ENCODE measurements around the gene LRRC2.
"Not testable (repeated sequence)": the region's sequence is repeated elsewhere in the genome, so short reads cannot be mapped to it uniquely, and the experiment has no call there.

LRRC2 gene

DNA sequence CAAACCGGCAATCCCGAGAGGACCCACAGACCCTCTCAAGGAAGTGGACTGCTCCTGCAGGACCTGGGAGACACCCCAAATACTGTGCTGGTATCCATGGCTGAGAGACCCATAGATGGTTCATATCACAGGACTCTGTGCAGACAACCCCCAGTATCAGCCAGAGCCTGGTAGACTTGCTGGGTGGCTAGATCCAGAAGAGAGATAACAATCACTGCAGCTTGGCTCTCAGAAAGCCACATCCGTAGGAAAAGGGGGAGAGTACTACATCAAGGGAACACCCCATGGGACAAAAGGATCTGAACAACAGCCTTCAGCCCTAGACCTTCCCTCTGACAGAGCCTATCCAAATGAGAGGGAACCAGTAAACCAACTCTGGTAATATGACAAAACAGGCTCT is 21.2 kb upstream of the LRRC2 start:
- not testable (repeated sequence) for H3K4me1 ChIP-seq (ENCODE audit: control insufficient read depth, insufficient read depth, low read depth, low read length); H2AK5ac ChIP-seq (ENCODE audit: low read length, severe bottlenecking); H3K4me2 ChIP-seq (ENCODE audit: low read length, poor library complexity, severe bottlenecking); H3K27ac ChIP-seq (ENCODE audit: low read length, poor library complexity, severe bottlenecking); H3K18ac ChIP-seq (ENCODE audit: low read depth in 1 of 2, low read length in 2 of 2); H3K14ac ChIP-seq (ENCODE audit: low read length in 2 of 2); H3K4ac ChIP-seq (ENCODE audit: low read depth in 1 of 2, low read length in 2 of 2); H3K79me1 ChIP-seq (replicated peaks; ENCODE audit: low read length, poor library complexity, severe bottlenecking); H2AFZ ChIP-seq (ENCODE audit: low read depth, low read length); H4K8ac ChIP-seq (ENCODE audit: low read length); H3K4me3 ChIP-seq (ENCODE audit: insufficient read depth in 1 of 2, low read depth in 1 of 2, low read length in 2 of 2); DNase-seq; H3K9me3 ChIP-seq (ENCODE audit: control insufficient read depth, low read length); H3K27me3 ChIP-seq (ENCODE audit: control insufficient read depth in 1 of 2, insufficient read depth in 1 of 2, low read length in 2 of 2); H2BK15ac ChIP-seq (ENCODE audit: low read depth, poor library complexity, severe bottlenecking); H4K91ac ChIP-seq (ENCODE audit: low read length); H3K23ac ChIP-seq (ENCODE audit: low read length in 2 of 2); H3K36me3 ChIP-seq (ENCODE audit: control insufficient read depth in 1 of 2, insufficient read depth in 2 of 2, low read depth in 1 of 2, low read length in 2 of 2); H2BK5ac ChIP-seq (ENCODE audit: low read depth, low read length, poor library complexity, severe bottlenecking); H2BK12ac ChIP-seq (ENCODE audit: low read length in 2 of 2); H2BK120ac ChIP-seq (ENCODE audit: low read depth, low read length); H3K9ac ChIP-seq (ENCODE audit: low read length)
- WGBS, result 75% methylated on average over 3 of the region's 3 CpGs

DNA sequence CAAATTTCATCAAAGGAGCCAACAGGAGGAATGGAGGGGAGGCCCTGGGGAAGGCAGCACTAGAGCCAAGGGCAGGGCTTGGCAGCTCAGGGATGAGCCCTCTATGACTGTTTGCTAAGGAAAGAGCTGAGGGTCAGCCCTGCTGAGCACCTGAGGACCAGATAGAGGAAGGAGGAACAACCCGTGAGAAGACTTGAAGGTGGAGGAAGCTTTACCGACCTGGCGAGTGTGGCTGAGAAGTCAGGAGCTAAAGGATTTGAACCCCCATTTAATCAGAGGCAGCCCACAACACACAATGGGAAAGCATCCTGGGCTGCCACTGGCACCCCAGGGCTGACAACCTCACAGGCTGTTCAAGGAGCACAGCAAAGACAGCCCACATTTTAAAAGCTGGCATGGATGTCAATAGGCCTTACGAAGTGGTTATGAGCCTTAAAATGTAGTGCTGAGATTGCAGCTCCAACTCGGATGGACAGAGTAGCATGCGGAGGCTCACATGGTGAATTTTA is 20.7 kb upstream of the LRRC2 start:
- Histone ChIP-seq H2AK5ac (ENCODE audit: low read length, severe bottlenecking) (peak overlapping the region; percentile 35), H3K23ac (ENCODE audit: low read length in 2 of 2) (no peak overlapping the region)

DNA sequence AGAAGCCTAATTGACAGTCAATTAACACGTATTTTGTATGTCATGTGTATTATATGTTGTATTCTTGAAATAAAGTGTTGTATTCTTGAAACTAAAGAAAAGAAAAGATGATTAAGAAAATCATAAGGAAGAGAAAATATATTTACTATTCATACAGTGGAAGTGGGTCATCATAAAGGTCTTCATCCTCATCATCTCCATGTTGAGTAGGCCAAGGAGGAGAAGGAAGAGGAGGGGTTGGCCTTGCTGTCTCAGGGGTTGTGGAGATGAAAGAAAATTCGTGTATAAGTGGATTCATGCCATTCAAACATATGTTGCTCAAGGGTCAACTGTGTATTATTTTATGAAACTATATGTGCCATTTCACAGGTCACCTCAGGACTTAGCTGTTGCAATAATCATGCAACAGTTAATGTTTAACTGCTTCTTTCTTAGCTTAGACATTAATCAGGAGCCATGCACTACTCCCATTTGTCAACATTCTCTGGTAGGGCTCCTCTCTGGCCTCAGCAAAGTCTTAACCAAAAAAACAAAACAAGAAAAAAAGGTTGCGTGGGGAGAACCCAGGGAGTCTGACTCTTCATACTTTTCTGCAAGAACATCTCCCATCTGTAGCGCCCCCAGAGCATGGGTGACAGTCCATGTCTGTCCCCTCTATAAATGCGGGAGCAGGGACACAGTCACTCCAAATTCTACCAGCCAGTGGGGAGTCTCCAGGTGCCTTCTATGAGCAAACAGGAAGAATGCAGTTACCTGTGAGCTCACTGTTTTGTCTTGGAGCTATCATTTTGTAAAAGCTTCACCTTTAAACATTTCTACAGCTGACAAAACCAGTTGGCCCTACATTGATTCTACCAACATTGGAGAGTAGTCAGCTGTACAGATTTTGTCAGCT is 19.9 kb upstream of the LRRC2 start:
- H4K91ac ChIP-seq (ENCODE audit: low read length), result no peak overlapping the region
- no peaks in the 10 kb centered on the region for H3K36me3 ChIP-seq (ENCODE audit: control insufficient read depth in 1 of 2, insufficient read depth in 2 of 2, low read depth in 1 of 2, low read length in 2 of 2)
- no peak overlapping the region for H3K4ac ChIP-seq (ENCODE audit: low read depth in 1 of 2, low read length in 2 of 2)
- H4K8ac ChIP-seq (ENCODE audit: low read length), result no peak overlapping the region
- no peak overlapping the region for H2AK5ac ChIP-seq (ENCODE audit: low read length, severe bottlenecking)
- no peak overlapping the region for H3K14ac ChIP-seq (ENCODE audit: low read length in 2 of 2)
- H3K79me1 ChIP-seq (replicated peaks; ENCODE audit: low read length, poor library complexity, severe bottlenecking), result no peaks in the 10 kb centered on the region
- H2AFZ ChIP-seq (ENCODE audit: low read depth, low read length), result no peak overlapping the region
- H2BK12ac ChIP-seq (ENCODE audit: low read length in 2 of 2), result no peak overlapping the region
- no peak overlapping the region for H3K27ac ChIP-seq (ENCODE audit: low read length, poor library complexity, severe bottlenecking)
- no peak overlapping the region for H3K9ac ChIP-seq (ENCODE audit: low read length)
- WGBS, result 88% methylated on average over 4 of the region's 5 CpGs
- H2BK15ac ChIP-seq (ENCODE audit: low read depth, poor library complexity, severe bottlenecking), result no peak overlapping the region
- no peak for DNase-seq
- peak overlapping the region; percentile 25 for H3K4me2 ChIP-seq (ENCODE audit: low read length, poor library complexity, severe bottlenecking)
- H3K4me1 ChIP-seq (ENCODE audit: control insufficient read depth, insufficient read depth, low read depth, low read length), result peaks cover 6% of the 10 kb centered on the region
- H3K27me3 ChIP-seq (ENCODE audit: control insufficient read depth in 1 of 2, insufficient read depth in 1 of 2, low read length in 2 of 2), result peaks cover 0 to 3% of the 10 kb centered on the region in 2 experiments
- no peak overlapping the region for H3K23ac ChIP-seq (ENCODE audit: low read length in 2 of 2)
- H3K18ac ChIP-seq (ENCODE audit: low read depth in 1 of 2, low read length in 2 of 2), result no peak overlapping the region
- H3K9me3 ChIP-seq (ENCODE audit: control insufficient read depth, low read length), result no peaks in the 10 kb centered on the region
- H2BK5ac ChIP-seq (ENCODE audit: low read depth, low read length, poor library complexity, severe bottlenecking), result no peak overlapping the region
- H3K4me3 ChIP-seq (ENCODE audit: insufficient read depth in 1 of 2, low read depth in 1 of 2, low read length in 2 of 2), result no peak overlapping the region
- no peak overlapping the region for H2BK120ac ChIP-seq (ENCODE audit: low read depth, low read length)

More for the DNA sequence above, 20.7 kb upstream of the LRRC2 start:
- Histone ChIP-seq H2AFZ (ENCODE audit: low read depth, low read length) (no peak overlapping the region), H3K4ac (ENCODE audit: low read depth in 1 of 2, low read length in 2 of 2) (no peak overlapping the region), H2BK5ac (ENCODE audit: low read depth, low read length, poor library complexity, severe bottlenecking) (no peak overlapping the region), H3K4me3 (ENCODE audit: insufficient read depth in 1 of 2, low read depth in 1 of 2, low read length in 2 of 2) (no peak overlapping the region), H3K79me1 (replicated peaks; ENCODE audit: low read length, poor library complexity, severe bottlenecking) (no peaks in the 10 kb centered on the region), H2BK12ac (ENCODE audit: low read length in 2 of 2) (no peak overlapping the region), H4K8ac (ENCODE audit: low read length) (no peak overlapping the region), H4K91ac (ENCODE audit: low read length) (no peak overlapping the region), H3K14ac (ENCODE audit: low read length in 2 of 2) (no peak overlapping the region), H3K36me3 (ENCODE audit: control insufficient read depth in 1 of 2, insufficient read depth in 2 of 2, low read depth in 1 of 2, low read length in 2 of 2) (no peaks in the 10 kb centered on the region), H3K27me3 (ENCODE audit: control insufficient read depth in 1 of 2, insufficient read depth in 1 of 2, low read length in 2 of 2) (peaks cover 0 to 3% of the 10 kb centered on the region in 2 experiments), H2BK120ac (ENCODE audit: low read depth, low read length) (no peak overlapping the region), H2BK15ac (ENCODE audit: low read depth, poor library complexity, severe bottlenecking) (no peak overlapping the region), H3K9me3 (ENCODE audit: control insufficient read depth, low read length) (no peaks in the 10 kb centered on the region), H3K9ac (ENCODE audit: low read length) (no peak overlapping the region), H3K4me2 (ENCODE audit: low read length, poor library complexity, severe bottlenecking) (no peak overlapping the region), H3K4me1 (ENCODE audit: control insufficient read depth, insufficient read depth, low read depth, low read length) (peaks cover 6% of the 10 kb centered on the region), H3K27ac (ENCODE audit: low read length, poor library complexity, severe bottlenecking) (no peak overlapping the region), H3K18ac (ENCODE audit: low read depth in 1 of 2, low read length in 2 of 2) (no peak overlapping the region)
- 90% methylated on average over 6 of the region's 6 CpGs for WGBS
- no peak for DNase-seq

DNA sequence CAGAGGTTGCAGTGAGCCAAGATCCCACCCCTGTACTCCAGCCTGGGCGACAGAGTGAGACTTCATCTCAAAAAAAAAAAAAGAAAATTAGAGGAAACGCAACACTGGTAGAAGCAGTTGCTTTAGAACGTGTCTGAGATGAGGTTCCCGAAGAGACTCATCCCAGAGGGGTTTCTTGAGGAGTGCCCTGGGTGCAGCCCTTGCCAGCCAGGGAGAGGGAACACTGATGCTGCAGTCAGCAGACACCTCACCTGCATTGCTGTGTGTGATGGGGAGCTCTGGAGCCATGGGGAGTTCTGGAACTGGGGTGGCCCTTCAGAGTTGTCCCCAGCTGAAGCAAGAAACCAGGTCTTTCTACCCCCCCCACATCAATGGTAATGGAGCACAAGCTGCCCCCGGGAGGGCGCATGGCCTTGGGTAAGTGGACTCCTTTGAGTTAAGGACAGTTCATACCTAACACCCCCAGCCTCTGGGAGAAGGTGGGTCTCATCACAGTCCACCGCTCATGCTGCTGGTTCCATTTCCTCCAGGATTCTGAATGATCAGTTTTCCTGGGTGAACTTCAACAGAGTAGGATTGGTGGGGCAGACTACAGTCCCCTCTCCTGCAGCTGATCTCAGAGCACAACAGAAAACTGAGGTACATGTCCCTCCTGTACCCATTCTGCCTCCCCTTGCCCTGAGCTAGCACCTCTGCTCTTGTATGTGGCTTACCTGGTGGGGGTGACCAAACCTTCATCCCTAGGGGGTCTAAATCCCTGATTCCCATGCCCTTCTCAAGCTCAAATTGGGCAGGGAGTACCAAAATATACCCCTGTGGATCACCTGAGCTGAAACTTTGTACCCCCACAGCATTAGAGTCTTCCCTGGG is 18.7 kb upstream of the LRRC2 start:
- Histone ChIP-seq H3K4ac (ENCODE audit: low read depth in 1 of 2, low read length in 2 of 2) (no peak overlapping the region), H2BK5ac (ENCODE audit: low read depth, low read length, poor library complexity, severe bottlenecking) (no peak overlapping the region), H3K18ac (ENCODE audit: low read depth in 1 of 2, low read length in 2 of 2) (no peak overlapping the region), H3K9me3 (ENCODE audit: control insufficient read depth, low read length) (no peaks in the 10 kb centered on the region), H3K4me2 (ENCODE audit: low read length, poor library complexity, severe bottlenecking) (no peak overlapping the region), H3K79me1 (replicated peaks; ENCODE audit: low read length, poor library complexity, severe bottlenecking) (no peaks in the 10 kb centered on the region), H3K4me3 (ENCODE audit: insufficient read depth in 1 of 2, low read depth in 1 of 2, low read length in 2 of 2) (no peak overlapping the region), H3K9ac (ENCODE audit: low read length) (no peak overlapping the region), H3K23ac (ENCODE audit: low read length in 2 of 2) (no peak overlapping the region), H2AK5ac (ENCODE audit: low read length, severe bottlenecking) (peak overlapping the region; percentile 63), H2BK15ac (ENCODE audit: low read depth, poor library complexity, severe bottlenecking) (no peak overlapping the region), H3K4me1 (ENCODE audit: control insufficient read depth, insufficient read depth, low read depth, low read length) (peaks cover 6% of the 10 kb centered on the region), H3K36me3 (ENCODE audit: control insufficient read depth in 1 of 2, insufficient read depth in 2 of 2, low read depth in 1 of 2, low read length in 2 of 2) (no peaks in the 10 kb centered on the region), H2BK120ac (ENCODE audit: low read depth, low read length) (no peak overlapping the region), H3K14ac (ENCODE audit: low read length in 2 of 2) (no peak overlapping the region), H2AFZ (ENCODE audit: low read depth, low read length) (no peak overlapping the region), H2BK12ac (ENCODE audit: low read length in 2 of 2) (no peak overlapping the region), H3K27ac (ENCODE audit: low read length, poor library complexity, severe bottlenecking) (no peak overlapping the region), H4K91ac (ENCODE audit: low read length) (no peak overlapping the region), H4K8ac (ENCODE audit: low read length) (no peak overlapping the region), H3K27me3 (ENCODE audit: control insufficient read depth in 1 of 2, insufficient read depth in 1 of 2, low read length in 2 of 2) (peaks cover 1 to 13% of the 10 kb centered on the region in 2 experiments)
- no peak for DNase-seq
- 90% methylated on average over 6 of the region's 7 CpGs for WGBS
